VCaP (cell line): ENCODE results near the gene LIG3.
"Not testable (repeated sequence)": the region's sequence is repeated elsewhere in the genome, so short reads cannot be mapped to it uniquely, and the experiment has no call there.

Source experiments
- H3K27ac ChIP-seq: fragments of 450-650 bp; 2 replicates; pipeline ENCODE4 v1.5.1; 2017
- TF ChIP-seq, protein P1 (sequence below): fragments of 450-650 bp; conservative IDR thresholded peaks from 2 replicates; pipeline ENCODE4 v1.5.1; 2017; ENCODE audit warnings: mild to moderate bottlenecking, moderate library complexity

LIG3 gene

DNA sequence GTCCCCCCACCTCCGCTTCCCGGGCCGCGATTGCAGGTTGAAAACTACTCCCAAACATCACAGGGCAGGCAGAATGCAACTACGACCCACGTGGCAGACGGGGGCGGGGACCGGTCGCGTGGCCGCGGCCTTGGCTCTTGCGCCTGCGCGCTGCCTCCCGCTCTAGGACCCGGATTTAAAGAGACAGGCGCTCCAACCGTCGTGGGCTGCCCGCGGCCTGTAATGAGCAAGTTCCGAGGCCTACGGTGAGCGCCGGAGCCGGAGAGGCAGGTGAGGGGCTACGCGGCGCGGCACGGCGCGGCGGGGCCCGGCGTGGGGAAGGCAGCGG lies at the start of gene LIG3:
Gene LIG3, plus strand, starts transcription at position 160 of the 328 bp plus-strand sequence. CDS start 2,494 bp downstream, outside the sequence.
- TF ChIP-seq, protein P1, sequence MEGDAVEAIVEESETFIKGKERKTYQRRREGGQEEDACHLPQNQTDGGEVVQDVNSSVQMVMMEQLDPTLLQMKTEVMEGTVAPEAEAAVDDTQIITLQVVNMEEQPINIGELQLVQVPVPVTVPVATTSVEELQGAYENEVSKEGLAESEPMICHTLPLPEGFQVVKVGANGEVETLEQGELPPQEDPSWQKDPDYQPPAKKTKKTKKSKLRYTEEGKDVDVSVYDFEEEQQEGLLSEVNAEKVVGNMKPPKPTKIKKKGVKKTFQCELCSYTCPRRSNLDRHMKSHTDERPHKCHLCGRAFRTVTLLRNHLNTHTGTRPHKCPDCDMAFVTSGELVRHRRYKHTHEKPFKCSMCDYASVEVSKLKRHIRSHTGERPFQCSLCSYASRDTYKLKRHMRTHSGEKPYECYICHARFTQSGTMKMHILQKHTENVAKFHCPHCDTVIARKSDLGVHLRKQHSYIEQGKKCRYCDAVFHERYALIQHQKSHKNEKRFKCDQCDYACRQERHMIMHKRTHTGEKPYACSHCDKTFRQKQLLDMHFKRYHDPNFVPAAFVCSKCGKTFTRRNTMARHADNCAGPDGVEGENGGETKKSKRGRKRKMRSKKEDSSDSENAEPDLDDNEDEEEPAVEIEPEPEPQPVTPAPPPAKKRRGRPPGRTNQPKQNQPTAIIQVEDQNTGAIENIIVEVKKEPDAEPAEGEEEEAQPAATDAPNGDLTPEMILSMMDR, result no peak
- H3K27ac ChIP-seq, result peak within 1 kb of the TSS; percentile 98

DNA sequence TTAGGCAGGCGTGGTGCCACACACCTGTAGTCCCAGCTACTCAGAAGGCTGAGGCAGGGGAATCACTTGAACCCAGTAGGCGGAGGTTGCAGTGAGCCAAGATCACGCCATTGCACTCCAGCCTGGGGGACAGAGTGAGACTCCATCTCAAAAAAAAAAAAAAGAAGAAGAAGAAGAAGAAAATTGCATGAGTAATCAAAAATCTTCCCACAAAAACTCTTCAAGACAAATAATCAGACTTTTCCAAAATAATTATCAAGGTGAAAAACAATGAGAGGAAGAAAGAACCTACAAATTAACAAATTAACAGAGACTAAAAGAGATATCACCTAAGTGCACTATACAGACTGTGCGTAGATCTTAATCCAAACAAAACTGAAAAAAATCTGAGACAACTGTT lies 29.5 kb upstream of the LIG3 start:
- not testable (repeated sequence) for H3K27ac ChIP-seq

DNA sequence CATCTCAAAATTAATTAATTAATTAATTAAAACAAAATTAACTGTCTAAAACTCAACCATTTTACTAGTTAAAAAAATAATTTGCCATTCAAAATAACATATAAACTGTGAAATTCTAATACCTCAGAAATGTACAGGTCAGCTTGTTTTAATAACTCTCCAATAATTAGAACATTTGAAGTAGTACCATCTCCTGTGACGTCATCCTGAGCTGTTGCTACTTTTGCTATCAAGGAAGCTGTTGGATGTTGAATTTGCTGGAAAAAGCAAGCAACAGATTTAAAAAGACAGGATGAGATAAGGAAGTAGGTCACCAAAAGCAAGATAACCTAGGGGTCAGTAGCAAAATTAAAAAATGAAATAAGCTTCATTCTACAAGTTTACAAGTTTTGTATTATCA lies 21.9 kb upstream of the LIG3 start:
- no peak overlapping the region for H3K27ac ChIP-seq
- TF ChIP-seq, protein P1, result no peak

DNA sequence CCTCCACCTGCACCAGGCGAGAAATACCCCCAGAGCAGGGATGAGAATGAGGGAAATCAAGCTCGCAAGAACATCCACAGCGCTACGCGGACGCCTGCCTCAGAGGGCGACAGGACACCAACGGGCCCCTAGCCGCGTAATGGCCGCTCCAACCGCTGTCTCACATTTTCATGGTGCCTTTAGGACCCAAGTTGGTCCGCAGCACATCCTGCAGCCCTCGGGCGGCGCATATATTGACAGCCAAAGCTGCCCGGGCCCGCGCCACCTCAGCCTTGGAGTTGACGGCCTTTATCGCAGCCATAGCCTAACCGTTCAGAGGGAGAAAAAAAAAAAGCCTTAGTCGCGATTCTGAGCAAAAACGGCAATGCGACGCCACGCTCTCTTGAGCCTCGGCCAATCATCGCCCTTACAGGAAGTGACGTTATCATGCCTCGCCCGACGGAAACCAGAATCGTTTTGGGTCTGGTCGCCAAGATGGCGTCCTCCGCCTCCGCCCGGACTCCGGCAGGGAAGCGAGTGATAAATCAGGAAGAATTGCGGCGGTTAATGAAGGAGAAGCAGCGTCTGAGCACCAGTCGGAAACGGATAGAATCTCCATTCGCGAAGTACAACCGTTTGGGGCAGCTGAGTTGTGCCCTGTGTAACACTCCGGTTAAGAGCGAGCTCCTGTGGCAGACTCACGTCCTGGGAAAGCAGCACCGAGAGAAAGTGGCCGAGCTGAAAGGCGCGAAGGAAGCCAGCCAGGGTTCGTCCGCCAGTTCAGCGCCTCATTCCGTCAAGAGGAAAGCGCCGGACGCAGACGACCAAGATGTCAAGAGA lies 19.0 kb upstream of the LIG3 start, which contains the start of the genes CCT6B and ZNF830:
Gene CCT6B, minus strand, starts transcription at position 368 of the 819 bp plus-strand sequence. Its CDS starts 67 bp downstream, at position 301.
Gene ZNF830, plus strand, starts transcription at position 448 of the 819 bp plus-strand sequence. Its CDS starts 27 bp downstream, at position 475.
- TF ChIP-seq, protein P1, result no peak
- peak within 1 kb of the TSS; percentile 96 for H3K27ac ChIP-seq

DNA sequence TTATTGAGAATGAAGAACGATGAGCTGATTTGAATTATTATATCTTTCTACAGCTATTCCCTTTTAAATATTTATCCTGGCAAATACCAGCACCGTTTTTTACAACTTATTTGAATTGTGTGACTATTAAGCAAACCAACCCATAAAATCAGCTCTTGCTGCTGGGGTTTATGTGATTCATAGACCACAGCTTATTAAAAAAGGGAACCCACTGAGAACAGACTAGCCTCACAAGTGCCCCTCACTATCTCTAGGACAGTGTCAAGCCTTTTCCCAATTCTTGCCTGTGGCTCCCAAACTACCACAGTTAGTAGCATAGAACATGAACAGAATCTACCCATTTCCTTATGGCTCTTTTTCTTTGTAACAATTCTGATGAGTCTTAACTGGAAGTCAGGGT lies 6.1 kb upstream of the LIG3 start:
- peak overlapping the region; percentile 48 for H3K27ac ChIP-seq
- TF ChIP-seq, protein P1, result no peak

DNA sequence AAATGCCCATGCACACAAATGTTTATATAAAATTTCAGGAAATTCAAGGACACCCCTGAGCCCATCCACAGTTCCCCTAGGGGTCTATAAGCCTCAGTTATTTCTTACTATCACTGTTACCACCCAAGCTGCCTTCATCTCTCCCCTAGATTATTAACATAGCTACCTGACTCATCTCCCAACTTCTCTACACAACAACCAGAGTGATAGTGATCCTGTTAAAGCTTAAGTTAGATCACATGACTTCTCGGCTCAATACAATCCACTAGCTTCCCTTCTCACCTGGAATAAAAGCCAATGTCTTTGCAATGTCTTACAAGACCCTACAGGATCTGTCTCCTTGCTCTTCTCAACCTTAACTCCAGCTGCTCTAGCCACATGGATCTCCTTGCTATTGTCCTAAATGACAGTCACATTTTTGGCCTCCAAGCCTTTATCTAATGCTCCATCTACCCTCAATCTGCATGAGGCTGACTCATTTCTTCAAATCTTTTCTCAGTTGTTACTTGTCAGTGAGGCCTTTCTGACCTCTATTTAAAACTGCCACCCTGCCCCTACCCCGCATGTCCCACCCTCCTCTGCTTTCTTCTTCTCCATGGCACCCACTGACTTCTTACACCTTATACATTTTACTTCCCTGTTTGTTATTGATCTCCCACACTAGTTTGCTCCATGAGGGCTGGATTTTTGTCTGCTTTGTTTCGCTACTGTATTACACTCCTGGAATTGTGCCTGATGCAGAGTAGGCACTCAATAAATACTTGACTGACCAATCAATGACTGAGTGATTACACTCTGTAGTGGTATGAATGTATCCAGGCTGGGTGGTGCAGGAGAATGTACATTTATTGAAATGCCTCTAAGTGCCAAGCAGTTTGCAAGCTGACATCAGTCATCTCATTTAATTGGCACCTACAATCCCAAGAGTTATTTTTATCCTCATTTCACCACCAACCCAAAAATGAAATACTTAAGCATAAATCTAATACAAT lies 5.2 kb upstream of the LIG3 start:
- H3K27ac ChIP-seq, result peak overlapping the region; percentile 48
- TF ChIP-seq, protein P1, result no peak

DNA sequence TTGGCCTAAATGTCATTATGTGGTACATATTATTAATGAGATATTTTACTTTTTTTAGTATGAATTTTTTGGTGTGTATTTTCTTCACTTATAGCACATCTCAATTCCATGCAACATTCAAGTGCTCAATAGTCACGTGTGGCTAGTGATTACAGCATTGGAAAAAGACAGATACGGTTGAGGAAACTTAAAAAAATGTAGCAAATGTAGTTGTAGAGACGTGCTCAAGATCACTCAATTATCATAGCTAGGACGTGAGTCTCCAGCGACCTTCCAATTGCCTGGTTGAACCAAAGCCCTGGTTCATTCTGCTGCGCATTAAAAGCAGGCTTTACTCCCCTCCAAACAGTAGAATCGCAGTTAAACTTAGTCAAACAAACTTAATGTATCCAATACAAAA lies 1.2 kb upstream of the LIG3 start:
- TF ChIP-seq, protein P1, result no peak
- H3K27ac ChIP-seq, result no peak overlapping the region
